CD4-positive, CD25-positive, alpha-beta regulatory T cell (primary cell): ENCODE results near the gene OSM. TPM values are rescaled to one million over a fixed set of nuclear protein-coding genes. Genes with fewer than 3 reads are reported as not detected.

ENCODE experiments used
- ATAC-seq, 2 donors: fragments of 150-1000 bp; cut with Tn5 transposase; one replicate each; pipeline ENCODE4 v1.10.0; 2021; ENCODE audit warnings: low read depth in 2 of 2, moderate number of reproducible peaks in 2 of 2, moderate library complexity in 1 of 2
- DNase-seq, 3 donors: peaks; one replicate each; pipeline versions ENCODE4 v3.0.0 to v3.0.0-alpha.2; 2012 to 2022; ENCODE audit warnings: mixed read lengths in 1 of 3
- H3K27ac ChIP-seq: one replicate; pipeline ENCODE4 v1.7.0; 2013; ENCODE audit warnings: mild to moderate bottlenecking, low read length; ENCODE audit not compliant: insufficient read depth, poor library complexity, severe bottlenecking
- H3K27me3 ChIP-seq: one replicate; pipeline ENCODE4 v1.7.0; 2013; ENCODE audit warnings: low read length; ENCODE audit not compliant: control insufficient read depth, insufficient read depth
- H3K36me3 ChIP-seq: one replicate; pipeline ENCODE4 v1.7.0; 2013; ENCODE audit warnings: mild to moderate bottlenecking, low read length, moderate library complexity; ENCODE audit not compliant: control insufficient read depth, insufficient read depth
- H3K4me1 ChIP-seq: 2 replicates; pipeline ENCODE4 v1.7.0; 2013; ENCODE audit warnings: mild to moderate bottlenecking, low read length; ENCODE audit not compliant: insufficient read depth, control insufficient read depth, poor library complexity, severe bottlenecking
- H3K4me3 ChIP-seq: one replicate; pipeline ENCODE4 v1.7.0; 2013; ENCODE audit warnings: low read depth, mild to moderate bottlenecking, low read length, moderate library complexity
- H3K9me3 ChIP-seq, 2 experiments: 1 replicate in 1 of 2; 2 replicates in 1 of 2; pipeline ENCODE4 v1.7.0; 2013; ENCODE audit warnings: low read length in 2 of 2, mild to moderate bottlenecking in 1 of 2, moderate library complexity in 1 of 2; ENCODE audit not compliant: control insufficient read depth in 2 of 2
- H3K27ac Mint-ChIP-seq, 3 donors: one replicate each; pipeline ENCODE4 v1.8.0; 2020 to 2022; ENCODE audit warnings: mild to moderate bottlenecking in 3 of 3, mixed read lengths in 3 of 3, moderate library complexity in 2 of 3
- H3K27me3 Mint-ChIP-seq: one replicate; pipeline ENCODE4 v1.8.0; 2022; ENCODE audit warnings: mild to moderate bottlenecking, mixed read lengths
- H3K36me3 Mint-ChIP-seq: one replicate; pipeline ENCODE4 v1.8.0; 2020; ENCODE audit warnings: mixed read lengths
- H3K4me1 Mint-ChIP-seq, 4 donors: one replicate each; pipeline ENCODE4 v1.8.0; 2020 to 2022; ENCODE audit warnings: mixed read lengths in 4 of 4, mild to moderate bottlenecking in 1 of 4
- H3K4me3 Mint-ChIP-seq, 4 donors: one replicate each; pipeline ENCODE4 v1.8.0; 2020 to 2022; ENCODE audit warnings: mild to moderate bottlenecking in 4 of 4, mixed read lengths in 4 of 4, moderate library complexity in 3 of 4
- H3K9me3 Mint-ChIP-seq, 7 donors: one replicate each; pipeline ENCODE4 v1.8.0; 2020 to 2022; ENCODE audit warnings: mixed read lengths in 7 of 7, mild to moderate bottlenecking in 3 of 7, moderate library complexity in 2 of 7
- polyA plus RNA-seq, 4 donors: library from polyadenylated mRNA; unstranded; fragments of 300-500 nt; fragmentation: Illumina TruSeq; gene quantifications; one replicate each; pipeline ENCODE4 v1.2.3, GENCODE V29; 2021
- total RNA-seq: library from RNA; stranded (reverse); gene quantifications from one replicate; pipeline ENCODE4 v1.2.3, GENCODE V29; 2022

OSM gene
- total and polyA plus RNA-seq, 5 donors from 2014 or later, result 2.4 to 24.0 (median 6.9) TPM

DNA sequence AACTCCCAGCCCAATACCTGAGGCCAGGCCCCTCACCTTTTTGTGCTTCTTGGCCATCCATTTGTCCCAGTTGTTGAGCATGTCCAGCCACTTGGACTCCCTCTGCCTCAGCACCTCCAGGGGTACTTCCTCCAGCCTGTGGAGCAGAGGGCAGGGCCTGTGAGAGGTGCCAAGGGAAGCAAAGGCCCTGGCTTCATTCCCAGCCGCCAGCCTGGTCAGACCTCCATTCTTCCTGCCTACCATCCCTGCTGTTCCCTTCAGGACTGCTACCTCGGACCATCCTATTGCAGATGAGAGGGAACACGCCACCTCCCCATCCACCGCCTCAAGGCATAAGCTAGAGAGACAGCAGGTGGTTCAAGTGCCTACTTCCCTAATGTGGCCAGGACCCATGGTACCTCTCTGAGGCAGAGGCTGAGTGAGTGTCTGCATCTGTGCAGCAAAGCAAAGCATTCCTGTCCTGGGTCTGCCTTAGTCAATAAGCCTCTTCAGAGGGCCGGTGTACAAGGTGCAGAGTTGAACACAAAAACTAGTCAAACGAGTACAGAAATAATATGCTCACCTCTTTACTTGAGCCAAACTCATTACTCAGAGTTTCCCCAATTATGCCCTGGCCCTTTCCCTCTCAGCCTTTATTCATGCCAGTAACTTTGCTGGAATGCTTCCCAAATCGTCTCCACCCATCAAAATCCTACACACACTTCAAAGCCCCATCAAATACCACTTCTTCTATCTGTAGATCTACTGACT is 38.0 kb upstream of the OSM start:
- Histone ChIP-seq H3K27me3 (no peaks in the 10 kb centered on the region), H3K36me3 (peaks cover 33% of the 10 kb centered on the region), H3K9me3 (no peaks in the 10 kb centered on the region), H3K4me3 (peak overlapping the region; percentile 80), H3K4me1 (peaks cover 88% of the 10 kb centered on the region), H3K27ac (peak overlapping the region; percentile 80)
- H3K4me1 Mint-ChIP-seq, result peaks cover 36 to 100% (median 72%) of the 10 kb centered on the region in 4 donors
- ATAC-seq (no peak), DNase-seq (no peak)
- peak overlapping the region; percentile 84 to 99 (median 97) for H3K27ac Mint-ChIP-seq
- peaks cover 32% of the 10 kb centered on the region for H3K36me3 Mint-ChIP-seq
- H3K4me3 Mint-ChIP-seq, result peak overlapping the region; percentile 69 to 81 (median 78)
- no peaks in the 10 kb centered on the region for H3K27me3 Mint-ChIP-seq
- no peaks in the 10 kb centered on the region for H3K9me3 Mint-ChIP-seq

DNA sequence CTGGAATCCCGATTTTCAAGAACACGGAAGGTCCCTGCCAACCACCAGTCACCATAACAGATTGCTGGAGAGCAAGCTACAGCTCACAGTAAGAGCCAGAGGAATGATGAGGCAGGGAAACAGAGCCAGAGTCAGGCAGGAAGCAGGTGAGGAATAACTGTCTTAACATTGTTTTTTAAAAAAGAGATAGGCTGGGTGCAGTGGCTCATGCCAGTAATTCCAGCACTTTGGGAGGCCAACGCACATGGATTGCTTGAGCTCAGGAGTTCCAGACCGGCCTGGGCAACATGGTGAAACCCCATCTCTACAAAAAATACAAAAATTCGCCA is 36.1 kb upstream of the OSM start:
- no peaks in the 10 kb centered on the region for H3K9me3 Mint-ChIP-seq
- peaks cover 33% of the 10 kb centered on the region for H3K36me3 Mint-ChIP-seq
- DNase-seq, result no peak
- H3K36me3 ChIP-seq, result peaks cover 50% of the 10 kb centered on the region
- ATAC-seq, result no peak
- H3K4me3 Mint-ChIP-seq, result peak overlapping the region; percentile 70 to 80 (median 75)
- H3K4me3 ChIP-seq, result no peak overlapping the region
- H3K27me3 Mint-ChIP-seq, result no peaks in the 10 kb centered on the region
- H3K9me3 ChIP-seq, result no peaks in the 10 kb centered on the region
- H3K4me1 Mint-ChIP-seq, result peaks cover 27 to 97% (median 71%) of the 10 kb centered on the region in 4 donors
- no peaks in the 10 kb centered on the region for H3K27me3 ChIP-seq
- H3K4me1 ChIP-seq, result peaks cover 77% of the 10 kb centered on the region
- peak overlapping the region; percentile 84 to 99 (median 97) for H3K27ac Mint-ChIP-seq
- peak overlapping the region; percentile 80 for H3K27ac ChIP-seq

DNA sequence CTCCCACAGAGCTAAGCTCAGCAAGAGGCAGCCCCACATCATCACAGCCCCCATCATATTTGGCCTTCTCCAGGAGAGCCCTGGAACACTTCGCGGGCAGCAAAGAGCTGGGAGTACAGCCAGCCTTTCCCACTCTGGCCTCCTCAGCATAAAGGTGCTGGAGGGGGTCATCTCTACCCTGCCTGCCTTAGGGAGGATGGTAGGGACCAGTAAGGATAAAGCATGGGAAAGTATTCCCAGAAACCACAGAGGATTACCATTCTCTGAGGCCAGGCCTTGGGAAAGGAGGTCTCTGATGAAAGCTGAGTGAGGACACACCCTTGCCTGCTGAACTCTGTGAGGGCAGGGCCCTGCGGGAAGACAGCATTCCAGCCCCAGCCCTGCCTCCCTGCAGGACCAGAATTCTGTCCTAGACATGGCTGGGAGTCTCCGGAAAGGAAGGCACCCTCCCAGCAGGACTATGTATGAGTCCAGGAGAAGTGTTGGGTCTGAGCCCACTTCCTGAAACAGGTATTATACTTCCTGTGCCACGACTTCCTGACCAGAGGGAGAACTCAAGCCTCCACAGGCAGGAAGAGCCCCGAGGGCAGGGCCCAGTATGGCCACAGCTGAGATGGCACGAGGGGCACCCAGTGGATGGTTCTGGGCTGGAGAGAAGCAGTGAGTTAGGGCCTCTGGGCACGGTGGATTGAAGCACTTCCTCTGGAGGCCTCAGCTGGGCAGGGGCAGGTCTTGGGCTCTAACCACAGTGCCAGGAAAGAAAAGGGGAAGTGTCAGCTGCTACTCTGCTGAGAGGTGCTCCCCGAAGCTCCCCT is 35.6 kb upstream of the OSM start:
- DNase-seq (peak in 1 of 3 donors; percentile 42), ATAC-seq (no peak)
- Histone ChIP-seq H3K9me3 (no peaks in the 10 kb centered on the region), H3K27ac (peak overlapping the region; percentile 80), H3K27me3 (no peaks in the 10 kb centered on the region), H3K4me1 (peaks cover 75% of the 10 kb centered on the region), H3K36me3 (peaks cover 55% of the 10 kb centered on the region), H3K4me3 (peak overlapping the region; percentile 48)
- Mint-ChIP-seq H3K4me3 (peak overlapping the region; percentile 70 to 80 (median 75)), H3K27ac (peak overlapping the region; percentile 84 to 99 (median 97)), H3K4me1 (peaks cover 23 to 97% (median 68%) of the 10 kb centered on the region in 4 donors), H3K27me3 (no peaks in the 10 kb centered on the region), H3K36me3 (peaks cover 36% of the 10 kb centered on the region), H3K9me3 (no peaks in the 10 kb centered on the region)

DNA sequence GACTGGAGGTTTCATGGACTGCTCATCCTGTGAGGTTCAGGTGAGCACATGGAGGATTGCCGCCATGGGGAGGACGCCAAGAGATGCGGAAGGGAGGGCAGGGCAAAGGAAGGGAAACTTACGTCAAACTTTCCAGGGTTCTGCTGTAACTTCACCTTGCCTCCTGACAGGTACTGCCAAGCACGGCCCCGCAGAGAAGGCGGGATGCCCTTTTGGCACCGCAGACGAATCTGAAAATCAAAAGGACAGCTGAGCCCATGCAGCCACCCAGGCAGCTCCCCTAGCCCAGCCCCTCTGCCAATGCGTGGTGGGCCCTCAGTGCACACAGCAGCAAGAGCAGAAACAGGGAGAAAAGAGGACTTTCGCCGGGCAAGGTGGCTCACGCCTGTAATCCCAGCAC is 32.7 kb upstream of the OSM start:
- no peak overlapping the region for H3K4me3 Mint-ChIP-seq
- H3K27me3 ChIP-seq, result no peaks in the 10 kb centered on the region
- ATAC-seq (no peak), DNase-seq (no peak)
- H3K36me3 Mint-ChIP-seq, result peaks cover 43% of the 10 kb centered on the region
- H3K27me3 Mint-ChIP-seq, result no peaks in the 10 kb centered on the region
- H3K9me3 ChIP-seq, result no peaks in the 10 kb centered on the region
- H3K4me3 ChIP-seq, result no peak overlapping the region
- no peak overlapping the region for H3K27ac ChIP-seq
- peaks cover 9 to 90% (median 52%) of the 10 kb centered on the region in 4 donors for H3K4me1 Mint-ChIP-seq
- H3K27ac Mint-ChIP-seq, result peak overlapping the region in 2 of 3 donors; percentile 91 to 96
- H3K9me3 Mint-ChIP-seq, result no peaks in the 10 kb centered on the region
- peaks cover 67% of the 10 kb centered on the region for H3K4me1 ChIP-seq
- H3K36me3 ChIP-seq, result peaks cover 79% of the 10 kb centered on the region

DNA sequence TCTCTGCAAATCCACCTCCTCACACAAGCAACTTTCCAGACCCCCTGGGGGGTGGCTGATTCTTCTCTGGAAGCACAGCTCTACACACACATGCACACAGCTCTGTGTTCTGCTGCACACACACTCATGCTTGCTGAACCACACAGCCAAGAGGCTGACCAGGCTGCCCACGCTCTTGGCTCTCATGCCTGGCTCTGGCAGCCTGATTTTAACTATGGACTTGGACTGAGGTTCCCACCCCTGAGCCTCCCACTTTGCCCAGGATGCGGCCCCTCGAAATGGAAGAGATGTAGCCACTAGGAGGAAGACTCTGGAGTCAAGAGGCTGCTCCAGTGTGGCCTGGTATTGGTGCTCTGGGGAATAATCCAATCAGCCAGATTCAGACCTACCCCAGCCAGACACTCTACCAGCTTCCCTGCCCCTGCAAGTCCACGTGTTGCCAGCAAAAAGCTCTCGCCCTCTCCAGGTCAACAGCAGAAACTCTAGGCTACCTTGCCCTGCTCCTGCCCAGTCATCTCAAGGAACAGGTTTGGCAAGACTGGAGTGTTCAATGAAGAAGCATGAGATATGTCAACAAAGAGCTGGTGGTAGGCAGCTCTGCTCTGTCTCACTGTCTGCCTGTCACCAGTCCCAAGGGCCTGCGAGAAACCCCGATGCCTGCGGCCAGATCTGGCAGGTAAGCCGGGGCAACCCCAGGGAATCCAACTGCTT is 31.5 kb upstream of the OSM start:
- peak overlapping the region; percentile 18 for H3K27ac ChIP-seq
- Mint-ChIP-seq H3K4me1 (peaks cover 9 to 89% (median 41%) of the 10 kb centered on the region in 4 donors), H3K36me3 (peaks cover 47% of the 10 kb centered on the region), H3K4me3 (peak overlapping the region in 2 of 4 donors; percentile 19 to 41), H3K27ac (peak overlapping the region; percentile 91 to 96 (median 95)), H3K9me3 (no peaks in the 10 kb centered on the region), H3K27me3 (no peaks in the 10 kb centered on the region)
- H3K9me3 ChIP-seq, result no peaks in the 10 kb centered on the region
- no peak overlapping the region for H3K4me3 ChIP-seq
- H3K27me3 ChIP-seq, result no peaks in the 10 kb centered on the region
- peaks cover 55% of the 10 kb centered on the region for H3K4me1 ChIP-seq
- no peak for DNase-seq
- no peak for ATAC-seq
- peaks cover 78% of the 10 kb centered on the region for H3K36me3 ChIP-seq

DNA sequence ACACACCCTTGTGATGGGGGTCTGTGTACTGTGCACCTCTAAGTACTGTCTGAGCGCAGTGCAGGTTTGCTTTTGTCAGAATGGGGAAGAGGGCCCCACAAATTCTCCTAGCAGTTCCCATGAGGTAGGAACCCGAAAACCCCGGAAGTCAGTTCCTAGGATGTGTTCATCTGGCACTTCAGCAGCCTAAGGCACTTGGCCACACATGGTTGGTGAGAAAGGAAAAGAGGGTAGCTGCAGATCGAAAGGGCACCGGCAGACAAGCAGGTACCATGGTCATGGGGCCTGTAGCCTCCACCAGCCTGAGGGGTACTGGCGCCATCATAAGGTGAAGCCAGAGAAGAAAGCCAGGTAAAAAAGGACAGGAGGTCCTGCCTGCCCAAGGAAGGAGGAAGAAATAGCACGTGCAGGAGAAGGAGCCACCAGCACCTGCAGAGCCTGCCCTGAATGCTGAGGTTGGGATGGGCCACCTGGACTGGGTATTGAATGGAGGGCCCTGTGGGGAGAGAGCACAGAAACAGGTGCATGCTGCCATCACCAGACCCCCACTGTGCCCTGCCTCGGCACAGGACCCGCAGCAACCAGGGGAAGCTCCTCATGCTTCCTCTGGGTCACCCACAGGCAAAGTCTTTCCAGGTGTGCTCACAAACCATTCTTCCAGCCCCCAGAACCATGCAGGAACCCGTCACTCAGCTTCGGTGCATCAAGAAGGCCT is 30.8 kb upstream of the OSM start:
- H3K36me3 ChIP-seq, result peaks cover 86% of the 10 kb centered on the region
- H3K9me3 Mint-ChIP-seq, result no peaks in the 10 kb centered on the region
- peak overlapping the region in 1 of 4 donors; percentile 35 for H3K4me3 Mint-ChIP-seq
- DNase-seq (no peak), ATAC-seq (no peak)
- no peaks in the 10 kb centered on the region for H3K27me3 Mint-ChIP-seq
- H3K4me1 Mint-ChIP-seq, result peaks cover 6 to 83% (median 36%) of the 10 kb centered on the region in 4 donors
- peaks cover 44% of the 10 kb centered on the region for H3K36me3 Mint-ChIP-seq
- H3K27me3 ChIP-seq, result no peaks in the 10 kb centered on the region
- H3K4me3 ChIP-seq, result no peak overlapping the region
- H3K27ac ChIP-seq, result peak overlapping the region; percentile 62
- peak overlapping the region; percentile 91 to 96 (median 95) for H3K27ac Mint-ChIP-seq
- H3K4me1 ChIP-seq, result peaks cover 48% of the 10 kb centered on the region
- H3K9me3 ChIP-seq, result no peaks in the 10 kb centered on the region

DNA sequence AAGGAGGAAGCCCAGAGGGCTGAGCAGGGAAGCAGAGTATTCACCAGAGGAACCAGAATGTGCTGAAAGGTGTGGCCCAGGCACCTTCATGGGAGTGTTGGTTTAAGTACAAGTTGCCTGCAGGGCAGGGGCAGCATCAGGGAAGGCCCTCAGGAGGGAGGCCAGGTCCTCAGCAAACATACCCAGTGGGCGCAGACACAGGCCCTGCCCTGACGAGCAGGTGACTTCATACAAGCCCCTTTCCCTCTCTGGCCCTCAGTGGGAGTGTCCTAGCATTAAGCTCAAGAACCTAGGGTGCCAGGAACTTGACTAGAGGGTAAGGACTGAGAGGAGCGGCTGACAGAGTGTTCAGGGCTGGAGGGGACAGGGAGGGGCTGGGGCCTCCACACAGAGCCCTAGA is 30.2 kb upstream of the OSM start:
- peaks cover 43% of the 10 kb centered on the region for H3K36me3 Mint-ChIP-seq
- peaks cover 5 to 80% (median 32%) of the 10 kb centered on the region in 4 donors for H3K4me1 Mint-ChIP-seq

More for the DNA sequence above, 30.2 kb upstream of the OSM start:
- DNase-seq, result no peak
- Histone ChIP-seq H3K27ac (peak overlapping the region; percentile 62), H3K36me3 (peaks cover 88% of the 10 kb centered on the region), H3K4me3 (no peak overlapping the region), H3K27me3 (no peaks in the 10 kb centered on the region), H3K4me1 (peaks cover 42% of the 10 kb centered on the region), H3K9me3 (no peaks in the 10 kb centered on the region)
- peak overlapping the region; percentile 91 to 96 (median 92) for H3K27ac Mint-ChIP-seq
- ATAC-seq, result no peak
- no peaks in the 10 kb centered on the region for H3K9me3 Mint-ChIP-seq
- no peaks in the 10 kb centered on the region for H3K27me3 Mint-ChIP-seq
- H3K4me3 Mint-ChIP-seq, result peak overlapping the region in 3 of 4 donors; percentile 39 to 70 (median 68)
